Measurements from ENCODE around the gene ADIPOR2.
"Not testable (repeated sequence)": the region's sequence is repeated elsewhere in the genome, so short reads cannot be mapped to it uniquely, and the experiment has no call there.

GRCh38 chr12:1731688-1732078 is 40.8 kb downstream of the ADIPOR2 start:
- not testable (repeated sequence) for TF ChIP-seq CTCF (conservative IDR thresholded peaks at IDR 0.05 in 1 of 2, IDR thresholded peaks at IDR 0.05 in 1 of 2; ENCODE audit: low read depth in 1 of 2, low read length in 2 of 2); EZH2 (IDR thresholded peaks at IDR 0.05; ENCODE audit: low read length, missing control alignments)

Measured in fibroblast of lung (primary cell).